Stimulated activated CD4-positive, alpha-beta T cell treated with anti-CD3 and anti-CD28 coated beads, Interleukin-2, amount 100 ng/mL, for 48 hours (primary cell): ENCODE results near the gene AHSP.
"Not testable (repeated sequence)": the region's sequence is repeated elsewhere in the genome, so short reads cannot be mapped to it uniquely, and the experiment has no call there.

Experiments used
- DNase-seq, 2 donors: peaks; one replicate each; pipeline ENCODE4 v3.0.0-alpha.2; 2020

AHSP gene

DNA sequence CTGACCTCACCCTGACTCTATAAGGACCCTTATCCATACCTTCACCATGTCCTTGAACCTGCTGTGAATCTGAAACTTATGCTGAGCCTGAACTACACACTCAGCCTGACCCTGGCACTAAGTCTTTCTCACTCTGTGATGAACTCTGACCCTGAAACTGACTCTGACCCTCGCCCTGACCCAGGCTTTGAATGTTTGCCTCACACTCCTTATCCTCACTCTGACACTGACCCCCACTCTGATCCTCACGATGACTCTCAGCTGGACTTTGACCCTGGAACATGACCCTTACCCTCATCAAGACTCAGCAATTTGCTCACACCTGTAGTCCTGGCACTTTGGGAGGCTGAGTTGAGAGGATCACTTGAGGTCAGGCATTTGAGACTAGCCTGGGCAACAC, 4.4 kb downstream of the AHSP start:
- no peak for DNase-seq

GRCh38 chr16:31532896-31533295, 5.2 kb downstream of the AHSP start:
- no peak for DNase-seq

DNA sequence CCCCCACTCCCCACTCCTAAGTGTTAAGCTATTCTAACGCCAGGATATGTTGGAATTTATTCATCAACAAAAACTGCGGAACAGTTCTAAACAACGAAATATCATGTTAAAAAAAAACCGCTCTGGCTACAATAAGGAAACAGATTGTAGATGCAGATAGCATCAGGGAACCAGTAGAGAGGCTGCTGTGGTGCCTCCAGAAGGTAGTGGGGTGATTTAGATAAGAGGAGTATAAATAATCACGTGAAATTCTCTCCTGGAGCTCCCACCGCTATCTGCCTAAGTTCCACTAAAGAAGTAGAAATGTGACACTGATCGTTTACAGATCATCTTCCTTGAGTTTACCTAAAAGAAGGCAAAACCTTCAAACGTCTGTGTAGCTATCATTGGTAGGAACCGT, 8.0 kb downstream of the AHSP start:
- DNase-seq = no peak

GRCh38 chr16:31536804-31537361, 9.2 kb downstream of the AHSP start:
- DNase-seq = no peak

DNA sequence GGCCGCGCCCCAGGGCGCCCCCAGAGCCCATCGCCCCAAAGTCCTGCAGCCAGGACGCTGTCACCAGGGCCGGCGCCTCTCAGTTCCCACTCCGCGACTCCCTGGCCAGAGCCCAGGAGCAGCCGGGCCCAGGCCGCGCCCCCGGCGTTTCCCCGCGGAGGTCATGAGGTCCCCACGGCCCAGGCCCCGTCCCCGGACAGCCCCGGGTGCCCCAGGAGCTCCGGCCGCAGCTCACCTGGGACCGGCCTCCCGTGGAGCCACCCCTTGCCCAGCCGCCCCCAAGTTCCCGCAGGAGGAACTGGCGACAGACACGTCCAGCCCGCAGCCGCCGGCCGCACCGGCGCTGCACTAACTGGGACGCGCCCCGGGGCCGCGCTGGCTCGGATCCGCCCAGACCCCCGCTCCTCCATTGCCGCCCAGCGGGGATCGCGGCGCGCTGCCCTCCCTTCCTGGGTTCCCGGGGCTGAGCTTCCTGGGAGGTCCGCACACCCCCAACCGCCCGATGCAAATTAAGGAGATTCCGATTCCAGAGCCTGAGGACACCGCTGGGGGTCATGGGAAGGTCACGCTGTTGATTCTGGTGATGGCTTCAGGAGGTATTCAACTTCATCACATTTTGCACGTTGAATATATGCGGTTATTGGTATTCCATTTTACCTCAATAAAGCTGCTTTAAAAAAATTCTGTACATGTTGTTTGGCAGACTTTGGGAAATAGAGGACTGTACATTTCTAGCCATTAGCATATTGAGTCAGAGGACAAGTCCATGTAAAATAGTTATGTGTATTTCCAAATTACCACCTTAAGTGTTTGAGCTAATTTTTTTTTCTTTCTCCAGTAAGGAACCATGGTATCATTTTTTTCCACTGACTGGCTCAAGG, 9.9 kb downstream of the AHSP start:
- no peak for DNase-seq

- DNase-seq = not testable (repeated sequence)
These were observed 10.5 kb downstream of the AHSP start for GRCh38 chr16:31538243-31538598.

DNA sequence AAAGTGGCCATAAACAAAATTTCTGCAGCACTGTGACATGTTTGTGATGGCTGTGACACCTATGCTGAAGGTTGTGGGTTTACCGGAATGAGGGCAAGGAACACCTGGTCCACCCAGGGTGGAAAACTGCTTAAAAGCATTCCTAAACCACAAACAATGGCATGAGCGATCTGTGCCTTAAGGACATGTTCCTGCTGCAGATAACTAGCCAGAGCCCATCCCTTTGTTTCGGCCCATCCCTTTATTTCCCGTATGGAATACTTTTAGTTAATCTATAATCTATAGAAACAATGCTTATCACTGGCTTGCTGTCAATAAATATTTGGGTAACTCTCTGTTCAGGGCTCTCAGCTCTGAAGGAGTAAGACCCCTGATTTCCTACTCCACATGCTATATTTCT, 12.1 kb downstream of the AHSP start:
- DNase-seq = not testable (repeated sequence)

GRCh38 chr16:31542763-31543162, 15.1 kb downstream of the AHSP start:
- DNase-seq = no peak

DNA sequence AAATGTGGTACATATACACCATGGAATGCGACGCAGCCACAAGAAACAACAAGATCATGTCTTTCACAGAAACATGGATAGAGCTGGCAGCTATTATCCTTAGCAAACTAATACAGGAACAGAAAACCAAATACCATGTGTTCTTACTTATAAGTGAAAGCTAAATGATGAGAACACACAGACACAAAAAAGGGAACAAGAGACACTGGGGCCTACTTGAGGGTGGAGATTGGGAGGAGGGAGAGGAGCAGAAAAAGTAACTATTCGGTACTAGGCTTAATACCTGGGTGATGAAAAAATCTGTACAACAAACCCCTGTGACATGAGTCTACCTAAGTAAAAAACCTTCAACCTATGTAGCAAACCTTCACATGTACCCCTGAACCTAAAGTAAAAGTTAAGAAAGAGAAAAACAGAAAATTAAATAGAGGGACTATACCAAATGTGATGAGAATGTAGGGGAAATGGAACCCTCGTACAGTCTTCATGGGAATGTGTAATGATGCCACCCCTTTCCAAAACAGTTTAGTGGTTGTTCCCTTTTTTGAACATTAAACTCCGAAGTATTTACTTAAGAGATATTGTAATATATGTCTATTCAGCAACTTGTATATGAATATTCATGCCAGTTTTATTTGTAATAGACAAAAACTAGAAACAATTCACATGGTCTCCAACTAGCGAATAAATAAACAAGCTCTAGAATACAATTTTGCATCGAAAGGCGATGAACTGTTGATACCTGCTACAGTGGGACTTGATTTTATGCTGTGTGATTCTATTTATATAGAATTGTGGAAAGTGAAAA, 33.9 kb downstream of the AHSP start:
- DNase-seq = no peak

DNA sequence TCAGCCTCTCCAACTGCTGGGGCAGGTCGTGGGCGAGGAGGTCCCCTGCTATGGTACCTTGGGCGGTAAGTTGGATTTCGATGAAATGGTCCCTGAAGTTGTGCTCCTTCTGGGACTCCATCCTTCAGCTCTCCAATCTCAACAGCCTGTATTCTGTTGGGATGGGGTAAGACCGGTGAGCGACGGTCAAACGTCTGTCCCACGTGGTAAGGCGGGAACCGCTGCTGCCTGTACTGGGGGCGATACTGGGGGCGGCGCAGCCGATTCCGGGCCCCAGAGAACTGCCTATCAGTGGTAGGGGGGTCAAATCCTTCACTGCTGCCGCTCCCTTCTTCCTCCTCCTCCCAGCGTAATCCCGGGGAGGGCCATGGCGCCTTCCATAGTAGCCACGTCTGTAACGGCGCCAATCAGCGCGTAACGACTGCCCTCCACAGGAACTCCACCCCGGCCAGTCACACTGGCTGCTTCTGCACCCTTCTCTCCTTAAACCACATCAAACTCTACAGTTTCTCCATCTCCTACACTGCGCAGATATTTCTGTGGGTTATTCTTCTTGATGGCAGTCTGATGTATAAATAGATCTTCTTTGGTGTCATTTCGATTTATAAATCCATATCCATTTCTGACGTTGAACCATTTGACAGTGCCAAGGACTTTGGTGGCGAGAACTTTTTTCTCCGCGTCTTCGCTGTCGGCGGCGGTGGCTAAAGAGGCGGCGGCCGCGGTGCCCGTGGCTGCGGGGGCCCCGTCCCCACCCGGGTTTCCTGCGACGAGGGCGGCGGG, 41.1 kb downstream of the AHSP start:
- no peak for DNase-seq

DNA sequence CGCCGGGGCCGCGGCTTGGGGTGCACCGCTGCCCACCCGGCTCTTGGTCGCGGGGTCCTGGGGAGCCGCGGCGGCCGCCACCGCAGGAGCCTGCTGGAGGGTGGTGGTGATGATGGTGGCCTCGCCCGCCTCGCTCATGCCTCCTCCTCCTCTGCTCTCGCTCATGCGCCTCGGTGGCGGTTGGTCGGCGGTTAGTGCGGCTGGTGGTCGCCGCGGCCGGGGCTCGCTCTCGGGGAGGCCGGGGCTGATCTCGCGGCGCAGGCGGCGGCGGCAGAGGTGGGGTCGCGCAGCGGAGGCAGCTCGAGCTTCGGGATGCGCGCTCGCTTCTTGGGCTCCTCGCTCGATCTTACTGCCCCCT, 41.6 kb downstream of the AHSP start:
- DNase-seq = no peak

DNA sequence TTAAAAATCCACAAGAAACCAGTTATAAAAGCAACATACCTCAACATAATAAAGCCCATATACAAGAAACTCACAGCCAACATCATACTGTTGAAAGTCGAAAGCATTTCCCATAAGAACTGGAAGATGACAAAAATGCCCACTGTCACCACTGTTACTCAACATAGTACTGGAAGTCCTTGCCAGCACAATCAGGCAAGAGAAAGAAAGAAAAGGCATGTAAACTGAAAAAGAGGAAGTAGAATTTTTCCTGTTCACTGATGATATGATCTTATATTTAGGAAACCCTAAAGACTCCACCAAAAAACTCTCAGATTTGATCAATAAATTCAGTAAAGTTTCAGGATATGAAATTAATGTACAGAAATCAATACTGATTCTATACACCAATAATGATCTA, 45.1 kb downstream of the AHSP start:
- no peak for DNase-seq

DNA sequence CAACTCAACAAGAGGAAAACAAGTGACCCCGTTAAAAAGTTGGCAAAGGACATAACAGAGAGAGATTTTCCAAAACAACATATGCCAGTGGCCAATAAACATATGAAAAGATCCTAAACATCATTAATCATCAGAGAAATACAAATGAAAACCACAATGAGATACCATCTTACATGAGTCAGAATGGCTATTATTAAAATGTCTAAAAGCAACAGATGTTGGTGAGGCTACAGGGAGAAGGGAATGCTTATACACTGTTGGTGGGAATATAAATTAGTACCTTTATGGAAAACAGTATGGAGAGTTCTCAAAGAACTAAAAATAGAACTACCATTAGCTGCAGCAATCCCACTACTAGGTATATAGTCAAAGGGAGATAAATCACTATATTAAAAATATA, 46.5 kb downstream of the AHSP start:
- DNase-seq = not testable (repeated sequence)

DNA sequence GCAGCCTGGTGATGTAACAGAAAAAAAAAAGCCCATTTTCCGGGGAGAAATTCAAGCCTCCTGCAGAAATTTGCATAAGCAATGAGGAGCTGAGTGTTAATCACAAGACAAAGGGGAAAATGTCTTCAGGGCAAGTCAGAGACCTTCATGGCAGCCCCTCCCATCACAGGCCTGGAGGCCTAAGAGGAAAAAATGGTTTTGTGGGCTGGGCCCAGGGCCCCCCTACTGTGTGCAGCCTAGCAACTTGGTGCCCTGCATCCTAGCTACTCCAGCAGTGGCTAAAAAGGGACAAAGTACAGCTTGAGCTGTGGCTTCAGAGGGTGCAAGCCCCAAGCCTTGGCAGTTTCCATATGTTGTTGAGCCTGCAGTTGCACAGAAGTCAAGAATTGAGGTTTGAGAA, 49.7 kb downstream of the AHSP start:
- DNase-seq = no peak
